Stimulated activated naive CD4-positive, alpha-beta T cell (primary cell): Measurements from ENCODE around the gene DLL3.

Source experiments
- DNase-seq, 6 experiments: peaks; one replicate each; lab custom pipeline; 2025; lab: John Stamatoyannopoulos, UW

Gene DLL3

GRCh38 chr19:39481676-39482075, 17.1 kb upstream of the DLL3 start:
- DNase-seq = no peak

- DNase-seq = no peak
Measured at GRCh38 chr19:39483141-39483540, 15.6 kb upstream of the DLL3 start.

GRCh38 chr19:39489756-39490155, 9.0 kb upstream of the DLL3 start:
- DNase-seq = no peak

- no peak for DNase-seq
Measured at GRCh38 chr19:39492225-39492624, 6.5 kb upstream of the DLL3 start.

GRCh38 chr19:39492788-39493187, 6.0 kb upstream of the DLL3 start:
- no peak for DNase-seq

GRCh38 chr19:39494661-39495060, 4.1 kb upstream of the DLL3 start:
- DNase-seq = no peak

- DNase-seq = no peak
Measured at GRCh38 chr19:39496063-39496462, 2.7 kb upstream of the DLL3 start.

- DNase-seq = no peak
Measured at GRCh38 chr19:39497701-39497995, 1.1 kb upstream of the DLL3 start.

- DNase-seq = peak in 2 of 6 experiments; percentile 31 to 45
Measured at GRCh38 chr19:39497996-39498797, 550 bp upstream of the DLL3 start.

GRCh38 chr19:39499932-39500331, 1.2 kb downstream of the DLL3 start:
- no peak for DNase-seq

GRCh38 chr19:39500543-39500942, 1.8 kb downstream of the DLL3 start:
- no peak for DNase-seq

GRCh38 chr19:39501340-39501739, 2.6 kb downstream of the DLL3 start:
- no peak for DNase-seq

GRCh38 chr19:39502640-39503417, 4.1 kb downstream of the DLL3 start:
- DNase-seq = peak; percentile 59 to 79 (median 70)

- no peak for DNase-seq
Measured at GRCh38 chr19:39506598-39506943, 7.8 kb downstream of the DLL3 start.

- DNase-seq = peak in 4 of 6 experiments; percentile 16 to 33 (median 27)
Measured at GRCh38 chr19:39506944-39507714, 8.4 kb downstream of the DLL3 start.

- DNase-seq = no peak
Measured at GRCh38 chr19:39507715-39508364, 9.1 kb downstream of the DLL3 start.

GRCh38 chr19:39508629-39509028, 9.9 kb downstream of the DLL3 start:
- DNase-seq = no peak

GRCh38 chr19:39509233-39509632, 10.5 kb downstream of the DLL3 start:
- DNase-seq = no peak

GRCh38 chr19:39512988-39513387, 14.2 kb downstream of the DLL3 start:
- DNase-seq = no peak

GRCh38 chr19:39514840-39515550, 16.2 kb downstream of the DLL3 start, which contains the start of gene SELENOV:
Gene SELENOV (plus strand): TSS chr19:39515139. CDS start chr19:39515213, 74 bp downstream.
- peak in 3 of 6 experiments; percentile 19 to 28 (median 26) for DNase-seq

- DNase-seq = peak in 3 of 6 experiments; percentile 7 to 27 (median 24)
Measured at GRCh38 chr19:39515551-39516191, 16.9 kb downstream of the DLL3 start.
